Stimulated activated CD4-positive, alpha-beta T cell treated with anti-CD3 and anti-CD28 coated beads, Interleukin-1b, Interleukin-23, amount 100 ng/mL, for 4 hours (primary cell): ENCODE data around the gene RAB40AL.
"Not testable (repeated sequence)": the region's sequence is repeated elsewhere in the genome, so short reads cannot be mapped to it uniquely, and the experiment has no call there.

Source experiments
- DNase-seq, 2 donors: peaks; one replicate each; pipeline ENCODE4 v3.0.0-alpha.2; 2020; ENCODE audit warnings: low read depth in 2 of 2

RAB40AL gene

GRCh38 chrX:102936972-102937371 is at the start of gene RAB40AL:
RAB40AL (plus strand) TSS chrX:102937272; CDS start chrX:102937319, 47 bp downstream.
- not testable (repeated sequence) for DNase-seq

GRCh38 chrX:102887687-102888086 is 49.4 kb upstream of the RAB40AL start:
- no peak for DNase-seq

- no peak for DNase-seq
Measured at GRCh38 chrX:102892103-102892502, 45.0 kb upstream of the RAB40AL start.

GRCh38 chrX:102899940-102900916 is 36.8 kb upstream of the RAB40AL start:
- DNase-seq, result peak; percentile 56 to 63

GRCh38 chrX:102902355-102902754 is 34.7 kb upstream of the RAB40AL start:
- DNase-seq, result no peak

- no peak for DNase-seq
Measured at GRCh38 chrX:102930990-102931756, 5.9 kb upstream of the RAB40AL start.

- peak; percentile 12 to 18 for DNase-seq
Measured at GRCh38 chrX:102934624-102935023, 2.4 kb upstream of the RAB40AL start.

GRCh38 chrX:102950908-102951866 is 14.1 kb downstream of the RAB40AL start:
- DNase-seq, result peak; percentile 38 to 52

- DNase-seq, result no peak
Measured at GRCh38 chrX:102957751-102958150, 20.7 kb downstream of the RAB40AL start.

GRCh38 chrX:102958794-102959193 is 21.7 kb downstream of the RAB40AL start:
- no peak for DNase-seq

- no peak for DNase-seq
Measured at GRCh38 chrX:102959471-102959870, 22.4 kb downstream of the RAB40AL start.

- no peak for DNase-seq
Measured at GRCh38 chrX:102963955-102964354, 26.9 kb downstream of the RAB40AL start.

- DNase-seq, result no peak
Measured at GRCh38 chrX:102964940-102965339, 27.9 kb downstream of the RAB40AL start.

- no peak for DNase-seq
Measured at GRCh38 chrX:102966701-102967100, 29.6 kb downstream of the RAB40AL start.

GRCh38 chrX:102968216-102968615 is 31.1 kb downstream of the RAB40AL start:
- DNase-seq, result no peak

- not testable (repeated sequence) for DNase-seq
Measured at GRCh38 chrX:102971536-102971935, 34.5 kb downstream of the RAB40AL start.

GRCh38 chrX:102975016-102975415 is 37.9 kb downstream of the RAB40AL start:
- DNase-seq, result no peak

- DNase-seq, result no peak
Measured at GRCh38 chrX:102976286-102976685, 39.2 kb downstream of the RAB40AL start.

- DNase-seq, result no peak
Measured at GRCh38 chrX:102976793-102977495, 39.9 kb downstream of the RAB40AL start.

- no peak for DNase-seq
Measured at GRCh38 chrX:102978594-102978993, 41.5 kb downstream of the RAB40AL start.

- DNase-seq, result no peak
Measured at GRCh38 chrX:102979536-102979935, 42.5 kb downstream of the RAB40AL start.
